Nephron (organoid): ENCODE measurements around the gene GNG7.
A peak's percentile ranks its signal among the peaks of the same experiment; 100 is the strongest.
"Not testable (repeated sequence)": the region's sequence is repeated elsewhere in the genome, so short reads cannot be mapped to it uniquely, and the experiment has no call there.

ENCODE experiments used
- H3K27ac Mint-ChIP-seq, 3 experiments: 2 replicates each; pipeline ENCODE4 v1.8.0; 2020; ENCODE audit warnings: mixed read lengths in 3 of 3, mild to moderate bottlenecking in 2 of 3, moderate library complexity in 1 of 3
- H3K27me3 Mint-ChIP-seq: 2 replicates; pipeline ENCODE4 v1.8.0; 2021; ENCODE audit warnings: low read depth, mild to moderate bottlenecking, moderate library complexity, mixed read lengths
- H3K36me3 Mint-ChIP-seq: 2 replicates; pipeline ENCODE4 v1.8.0; 2020; ENCODE audit warnings: low read depth, mixed read lengths
- H3K4me1 Mint-ChIP-seq: 2 replicates; pipeline ENCODE4 v1.8.0; 2020; ENCODE audit warnings: mixed read lengths
- H3K4me3 Mint-ChIP-seq, 3 experiments: 2 replicates each; pipeline ENCODE4 v1.8.0; 2020; ENCODE audit warnings: mild to moderate bottlenecking in 3 of 3, mixed read lengths in 3 of 3, moderate library complexity in 2 of 3
- H3K9me3 Mint-ChIP-seq: 2 replicates; pipeline ENCODE4 v1.8.0; 2020; ENCODE audit warnings: mixed read lengths
- CTCF ChIP-seq, 3 experiments: fragments of 200-600 bp; sonication (generic); IDR thresholded peaks; one replicate each; pipeline ENCODE4 v1.5.0; 2021; ENCODE audit warnings: antibody characterized with exemption in 3 of 3; ENCODE audit not compliant: unreplicated experiment in 3 of 3

The GNG7 gene

GRCh38 chr19:2582984-2583956 lies 119.2 kb downstream of the GNG7 start:
- TF ChIP-seq CTCF (IDR thresholded peaks at IDR 0.05; ENCODE audit: unreplicated experiment in 3 of 3): no peak
- Mint-ChIP-seq H3K4me3 (no peak overlapping the region), H3K9me3 (peaks cover 15% of the 10 kb centered on the region), H3K36me3 (peaks cover 9% of the 10 kb centered on the region), H3K27me3 (peaks cover 45% of the 10 kb centered on the region), H3K4me1 (peaks cover 13% of the 10 kb centered on the region), H3K27ac (no peak overlapping the region)

- not testable (repeated sequence) for H3K36me3 Mint-ChIP-seq, H3K4me3 Mint-ChIP-seq, H3K27ac Mint-ChIP-seq
- peaks cover 13% of the 10 kb centered on the region for H3K4me1 Mint-ChIP-seq
- H3K9me3 Mint-ChIP-seq: peaks cover 15% of the 10 kb centered on the region
- peaks cover 19% of the 10 kb centered on the region for H3K27me3 Mint-ChIP-seq
Observed at GRCh38 chr19:2580396-2580795, 122.1 kb downstream of the GNG7 start.

- Mint-ChIP-seq H3K4me3 (peak overlapping the region in 2 of 3 experiments; percentile 65 to 76), H3K4me1 (peaks cover 13% of the 10 kb centered on the region), H3K36me3 (peaks cover 9% of the 10 kb centered on the region), H3K9me3 (peaks cover 15% of the 10 kb centered on the region), H3K27ac (no peak overlapping the region), H3K27me3 (peaks cover 15% of the 10 kb centered on the region)
- peak in 2 of 3 experiments; percentile 16 to 28 for TF ChIP-seq CTCF (IDR thresholded peaks at IDR 0.05; ENCODE audit: unreplicated experiment in 3 of 3)
Observed at GRCh38 chr19:2579678-2580280, 122.7 kb downstream of the GNG7 start.

GRCh38 chr19:2578901-2579677 lies 123.4 kb downstream of the GNG7 start:
- Mint-ChIP-seq H3K36me3 (peaks cover 9% of the 10 kb centered on the region), H3K9me3 (peaks cover 12% of the 10 kb centered on the region), H3K27ac (no peak overlapping the region), H3K4me1 (peaks cover 13% of the 10 kb centered on the region), H3K4me3 (peak overlapping the region; percentile 66 to 76 (median 69)), H3K27me3 (peaks cover 14% of the 10 kb centered on the region)
- TF ChIP-seq CTCF (IDR thresholded peaks at IDR 0.05; ENCODE audit: unreplicated experiment in 3 of 3): peak; percentile 89 to 93 (median 91)

GRCh38 chr19:2578391-2578890 lies 124.1 kb downstream of the GNG7 start:
- peaks cover 11% of the 10 kb centered on the region for H3K27me3 Mint-ChIP-seq
- peaks cover 6% of the 10 kb centered on the region for H3K36me3 Mint-ChIP-seq
- peak overlapping the region in 2 of 3 experiments; percentile 58 to 63 for H3K27ac Mint-ChIP-seq
- H3K4me1 Mint-ChIP-seq: peaks cover 13% of the 10 kb centered on the region
- H3K9me3 Mint-ChIP-seq: peaks cover 8% of the 10 kb centered on the region
- H3K4me3 Mint-ChIP-seq: peak overlapping the region; percentile 46 to 66 (median 66)
- TF ChIP-seq CTCF (IDR thresholded peaks at IDR 0.05; ENCODE audit: unreplicated experiment in 3 of 3): no peak
